DMS79 treated with DMSO at 0.1 percent for 48 hours (cell line): ENCODE data around the gene UCMA.

ENCODE experiments used
- DNase-seq: peaks from one replicate; lab custom pipeline; 2025; lab: John Stamatoyannopoulos, UW

UCMA gene

DNA sequence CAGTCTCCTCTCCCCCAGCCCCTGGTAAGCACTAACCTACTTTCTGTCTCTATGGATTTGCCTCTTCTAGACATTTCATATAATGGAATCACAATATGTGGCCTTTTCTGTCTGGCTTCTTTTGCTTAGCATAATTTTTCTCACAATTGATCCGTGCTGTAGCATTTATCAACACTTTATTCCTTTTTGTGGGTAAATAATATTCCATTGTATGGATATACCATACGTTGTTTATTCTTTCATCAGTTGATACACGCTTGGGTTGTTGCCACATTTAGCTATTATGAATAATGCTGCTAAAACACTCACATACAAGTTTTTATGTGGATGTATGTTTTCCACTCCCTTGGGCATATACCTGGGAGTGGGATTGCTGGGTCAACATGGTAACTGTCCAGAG is 47.0 kb downstream of the UCMA start:
- DNase-seq = no peak

DNA sequence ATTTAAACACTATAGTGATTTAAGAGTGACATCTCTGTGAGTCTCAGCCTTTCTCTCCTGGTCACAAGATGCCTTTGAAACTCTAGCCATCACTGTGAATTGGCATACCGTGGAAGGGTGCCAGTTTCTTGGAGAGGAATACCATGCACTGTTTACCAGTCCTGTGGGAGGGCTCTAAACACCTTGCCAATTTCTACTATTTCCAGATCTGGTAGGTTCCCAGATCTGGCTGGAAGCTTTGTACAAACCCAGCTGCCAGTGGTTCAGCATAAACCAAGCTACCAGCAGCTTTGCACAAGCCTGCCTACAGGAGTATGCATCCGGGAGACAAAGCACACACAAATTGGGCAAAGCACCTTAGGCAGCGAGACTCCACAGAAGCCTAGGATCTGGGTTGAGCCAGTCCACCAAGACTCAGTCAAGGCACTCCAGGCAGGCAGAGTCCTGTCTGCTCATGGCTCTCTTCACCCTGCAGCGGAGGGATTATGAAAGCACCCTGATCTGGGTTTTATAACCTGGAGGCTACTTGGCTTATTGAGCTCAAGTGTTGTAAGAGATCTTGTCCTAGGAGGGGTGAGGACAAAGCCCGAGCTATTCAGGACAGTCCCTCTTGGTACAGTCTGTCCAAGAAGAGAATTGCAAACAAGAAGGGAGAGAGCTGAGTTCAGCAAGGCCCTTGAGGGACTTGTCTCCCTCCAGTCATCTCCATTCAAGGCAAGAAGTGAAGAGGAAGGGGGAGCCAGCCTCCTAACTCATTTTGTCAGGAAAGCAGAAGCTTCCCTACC is 49.3 kb downstream of the UCMA start:
- peak; percentile 63 for DNase-seq

- no peak for DNase-seq
Measured at GRCh38 chr10:13184276-13184675, 49.9 kb downstream of the UCMA start.

- no peak for DNase-seq
Measured at GRCh38 chr10:13183625-13184024, 50.5 kb downstream of the UCMA start.

DNA sequence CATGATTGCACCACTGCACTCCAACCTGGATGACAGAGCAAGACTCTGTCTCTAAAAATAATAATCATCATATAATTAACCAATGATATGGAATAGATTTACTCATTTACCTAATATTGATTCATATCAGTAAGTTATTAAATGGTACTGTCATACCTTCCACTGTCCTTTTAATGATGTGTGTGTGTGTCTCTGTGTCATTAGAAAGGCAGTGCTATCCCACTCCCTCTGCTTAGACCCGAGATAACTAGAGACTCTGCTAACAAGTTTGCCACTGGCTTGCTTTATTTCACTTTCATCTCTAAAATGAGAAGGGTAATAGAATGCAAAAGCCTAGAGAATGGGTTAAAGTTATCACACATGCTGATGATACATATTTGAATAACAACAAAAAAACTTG is 51.8 kb downstream of the UCMA start:
- DNase-seq = no peak

DNA sequence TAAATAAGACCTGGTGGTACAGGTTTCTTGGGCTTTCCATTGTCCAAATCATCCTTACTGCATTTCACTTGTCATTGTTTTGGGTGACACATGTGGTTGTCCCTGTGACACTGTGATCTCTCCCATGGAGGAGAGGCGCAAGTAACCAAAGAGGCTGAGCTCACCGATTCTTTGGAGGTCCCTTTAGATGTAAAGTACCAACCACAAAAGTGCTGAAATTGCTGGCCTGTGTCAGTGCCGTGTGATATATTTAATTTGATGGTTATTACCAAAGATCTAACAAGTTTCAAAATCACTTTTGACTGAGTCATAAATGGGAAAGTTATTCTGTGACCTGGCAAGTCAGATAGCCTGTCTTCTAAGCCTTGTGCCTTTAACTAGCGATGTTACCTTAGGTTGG is 53.4 kb downstream of the UCMA start:
- DNase-seq = no peak

GRCh38 chr10:13173616-13174015 is 60.6 kb downstream of the UCMA start:
- DNase-seq = no peak
